ENCODE measurements around the gene TTC12. TPM values are rescaled to one million over a fixed set of nuclear protein-coding genes. Genes with fewer than 3 reads are reported as not detected.

TTC12 gene
- total RNA-seq, 2 experiments from 2014 or later, result 3.6 to 3.9 TPM

DNA sequence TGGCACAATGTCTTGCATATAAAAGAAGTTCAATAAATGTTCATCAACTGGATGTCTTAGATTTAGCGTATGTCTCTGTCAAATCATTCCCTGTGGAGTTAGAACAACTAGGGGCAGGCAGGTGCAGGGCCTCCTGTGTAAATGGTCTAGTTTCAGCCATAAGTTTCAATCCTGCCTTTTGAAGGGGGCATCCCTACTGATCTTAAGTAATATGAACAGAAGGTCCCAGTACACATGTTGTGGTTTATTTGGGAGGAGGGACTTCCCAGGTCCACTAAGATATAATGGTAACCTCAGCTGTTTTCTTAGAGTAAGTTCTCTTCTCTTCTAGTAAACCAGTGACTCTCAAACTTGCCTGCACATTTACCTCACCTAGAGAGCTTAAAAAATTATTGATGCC is 19.8 kb downstream of the TTC12 start:
- Histone ChIP-seq H3K9me2 (ENCODE audit: insufficient read depth, low read length) (no peaks in the 10 kb centered on the region), H3K36me3 (ENCODE audit: insufficient read depth, low read length) (no peaks in the 10 kb centered on the region), H2AFZ (ENCODE audit: low read length) (no peak overlapping the region), H4K20me1 (ENCODE audit: insufficient read depth, low read length) (no peaks in the 10 kb centered on the region), H3K4me2 (ENCODE audit: low read length) (no peak overlapping the region), H3K4me1 (ENCODE audit: insufficient read depth, low read length, poor library complexity, severe bottlenecking) (no peaks in the 10 kb centered on the region), H3K4me3 (ENCODE audit: low read depth, low read length, poor library complexity, severe bottlenecking) (no peak overlapping the region), H3K9me3 (ENCODE audit: low read length) (no peaks in the 10 kb centered on the region), H3K27ac (ENCODE audit: low read depth, low read length, poor library complexity, severe bottlenecking) (no peak overlapping the region), H3K79me2 (ENCODE audit: insufficient read depth, low read depth, low read length) (no peaks in the 10 kb centered on the region)
- DNase-seq (ENCODE audit: low spot score), result no peak
- intact Hi-C loops (cut with micrococcal nuclease; ENCODE audit: unreplicated experiment), result no loop called here
- POLR2A ChIA-PET, result interaction anchor here (1.0 kb wide), 1 partner anchor 23 kb away, joined by 5 read pairs; no protein-coding TSS in a partner anchor
- no TSS peak for BruUV-seq (replicated peaks)
- TF ChIP-seq, protein P1, sequence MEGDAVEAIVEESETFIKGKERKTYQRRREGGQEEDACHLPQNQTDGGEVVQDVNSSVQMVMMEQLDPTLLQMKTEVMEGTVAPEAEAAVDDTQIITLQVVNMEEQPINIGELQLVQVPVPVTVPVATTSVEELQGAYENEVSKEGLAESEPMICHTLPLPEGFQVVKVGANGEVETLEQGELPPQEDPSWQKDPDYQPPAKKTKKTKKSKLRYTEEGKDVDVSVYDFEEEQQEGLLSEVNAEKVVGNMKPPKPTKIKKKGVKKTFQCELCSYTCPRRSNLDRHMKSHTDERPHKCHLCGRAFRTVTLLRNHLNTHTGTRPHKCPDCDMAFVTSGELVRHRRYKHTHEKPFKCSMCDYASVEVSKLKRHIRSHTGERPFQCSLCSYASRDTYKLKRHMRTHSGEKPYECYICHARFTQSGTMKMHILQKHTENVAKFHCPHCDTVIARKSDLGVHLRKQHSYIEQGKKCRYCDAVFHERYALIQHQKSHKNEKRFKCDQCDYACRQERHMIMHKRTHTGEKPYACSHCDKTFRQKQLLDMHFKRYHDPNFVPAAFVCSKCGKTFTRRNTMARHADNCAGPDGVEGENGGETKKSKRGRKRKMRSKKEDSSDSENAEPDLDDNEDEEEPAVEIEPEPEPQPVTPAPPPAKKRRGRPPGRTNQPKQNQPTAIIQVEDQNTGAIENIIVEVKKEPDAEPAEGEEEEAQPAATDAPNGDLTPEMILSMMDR (conservative IDR thresholded peaks at IDR 0.05; ENCODE audit: low read length), result no peak
- CTCF ChIA-PET (ENCODE audit: unreplicated experiment), result no interaction called here

DNA sequence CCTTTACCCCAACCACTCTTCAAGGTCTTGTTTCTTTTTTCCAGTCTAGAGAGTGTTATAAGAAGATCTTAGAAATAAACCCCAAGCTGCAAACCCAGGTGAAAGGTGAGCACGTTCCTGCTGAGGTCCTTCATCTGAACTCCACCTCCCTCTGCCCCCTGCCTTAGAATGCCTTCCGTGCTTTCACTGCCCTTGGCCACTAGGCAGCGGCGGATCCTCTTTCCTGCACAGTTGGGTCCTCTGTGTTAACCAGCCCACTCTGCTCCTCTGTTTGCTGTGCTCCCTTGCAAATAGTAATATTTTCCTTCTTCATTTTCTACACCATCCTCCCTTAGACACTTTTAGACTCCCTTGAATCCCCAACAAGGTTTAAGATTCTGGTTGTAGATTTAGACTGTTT is 24.3 kb downstream of the TTC12 start:
- Histone ChIP-seq H2AFZ (ENCODE audit: low read length) (no peak overlapping the region), H3K79me2 (ENCODE audit: insufficient read depth, low read depth, low read length) (no peaks in the 10 kb centered on the region), H3K27ac (ENCODE audit: low read depth, low read length, poor library complexity, severe bottlenecking) (no peak overlapping the region), H3K36me3 (ENCODE audit: insufficient read depth, low read length) (no peaks in the 10 kb centered on the region), H3K9me2 (ENCODE audit: insufficient read depth, low read length) (no peaks in the 10 kb centered on the region), H3K4me2 (ENCODE audit: low read length) (no peak overlapping the region), H3K9me3 (ENCODE audit: low read length) (no peaks in the 10 kb centered on the region), H4K20me1 (ENCODE audit: insufficient read depth, low read length) (no peaks in the 10 kb centered on the region), H3K4me1 (ENCODE audit: insufficient read depth, low read length, poor library complexity, severe bottlenecking) (no peaks in the 10 kb centered on the region), H3K4me3 (ENCODE audit: low read depth, low read length, poor library complexity, severe bottlenecking) (no peak overlapping the region)
- intact Hi-C loops (cut with micrococcal nuclease; ENCODE audit: unreplicated experiment), result no loop called here
- CTCF ChIA-PET (ENCODE audit: unreplicated experiment), result no interaction called here
- BruUV-seq (replicated peaks), result no TSS peak
- TF ChIP-seq, protein P1 (conservative IDR thresholded peaks at IDR 0.05; ENCODE audit: low read length), result no peak
- TF ChIP-seq EZH2phosphoT487 (IDR thresholded peaks at IDR 0.05; ENCODE audit: borderline replicate concordance, low read depth, low read length), result no peak
- POLR2A ChIA-PET, result no interaction called here
- DNase-seq (ENCODE audit: low spot score), result no peak

DNA sequence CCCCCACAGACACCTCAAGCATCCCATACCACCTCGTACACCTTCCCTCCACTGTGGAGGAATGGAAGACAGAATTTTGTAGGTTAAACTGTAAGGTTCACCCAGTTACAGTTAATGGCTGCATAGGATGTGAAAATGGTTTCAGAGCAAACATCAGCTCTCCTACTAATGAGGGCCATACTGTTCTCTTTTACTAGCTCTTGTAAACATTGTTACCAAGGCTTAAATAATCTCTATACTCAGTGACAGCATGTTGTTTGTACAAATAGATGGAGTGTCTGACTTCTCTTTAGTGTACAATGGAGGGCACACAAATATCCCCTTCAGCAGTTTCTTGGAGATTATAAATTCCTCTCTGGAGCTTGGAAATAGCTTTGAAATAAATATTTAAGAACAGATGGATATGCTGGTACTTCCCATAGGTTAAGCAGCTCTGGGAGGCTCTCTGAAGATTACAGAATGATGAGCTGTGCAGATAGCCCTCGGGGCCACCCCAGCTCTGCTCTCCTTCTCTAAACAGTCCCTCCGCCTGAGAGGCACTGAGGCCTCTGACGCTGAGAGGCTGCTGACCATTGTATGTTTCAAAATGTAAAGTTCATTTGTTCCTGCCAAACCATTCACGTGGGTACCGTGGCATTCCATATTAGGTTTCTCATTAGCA is 25.7 kb downstream of the TTC12 start:
- no peaks in the 10 kb centered on the region for H3K9me3 ChIP-seq (ENCODE audit: low read length)
- H2AFZ ChIP-seq (ENCODE audit: low read length), result no peak overlapping the region
- intact Hi-C loops (cut with micrococcal nuclease; ENCODE audit: unreplicated experiment), result no loop called here
- H3K4me3 ChIP-seq (ENCODE audit: low read depth, low read length, poor library complexity, severe bottlenecking), result no peak overlapping the region
- TF ChIP-seq EZH2phosphoT487 (IDR thresholded peaks at IDR 0.05; ENCODE audit: borderline replicate concordance, low read depth, low read length), result no peak
- TF ChIP-seq, protein P1 (conservative IDR thresholded peaks at IDR 0.05; ENCODE audit: low read length), result no peak
- H3K27ac ChIP-seq (ENCODE audit: low read depth, low read length, poor library complexity, severe bottlenecking), result no peak overlapping the region
- CTCF ChIA-PET (ENCODE audit: unreplicated experiment), result no interaction called here
- BruUV-seq (replicated peaks), result no TSS peak
- H3K9me2 ChIP-seq (ENCODE audit: insufficient read depth, low read length), result no peaks in the 10 kb centered on the region
- no peaks in the 10 kb centered on the region for H3K4me1 ChIP-seq (ENCODE audit: insufficient read depth, low read length, poor library complexity, severe bottlenecking)
- no peak for DNase-seq (ENCODE audit: low spot score)
- POLR2A ChIA-PET, result no interaction called here
- H4K20me1 ChIP-seq (ENCODE audit: insufficient read depth, low read length), result no peaks in the 10 kb centered on the region
- H3K4me2 ChIP-seq (ENCODE audit: low read length), result no peak overlapping the region
- no peaks in the 10 kb centered on the region for H3K36me3 ChIP-seq (ENCODE audit: insufficient read depth, low read length)
- H3K79me2 ChIP-seq (ENCODE audit: insufficient read depth, low read depth, low read length), result no peaks in the 10 kb centered on the region

Measured in OCI-LY7 (cell line).